ENCODE measurements around the gene PSMA5.

- no peak for TF ChIP-seq CTCF (IDR thresholded peaks at IDR 0.05; ENCODE audit: poor library complexity, severe bottlenecking)
- TF ChIP-seq MXI1 (conservative IDR thresholded peaks at IDR 0.05; ENCODE audit: poor library complexity, severe bottlenecking): no peak
Observed at GRCh38 chr1:109467301-109467777, 41.1 kb upstream of the PSMA5 start.

Data from neural cell (in vitro differentiated cells).